ENCODE data around the gene KAZN.

The KAZN gene

GRCh38 chr1:14733048-14733778 is 134.7 kb downstream of the KAZN start:
- H3K27me3 ChIP-seq (ENCODE audit: control insufficient read depth in 1 of 2, insufficient read depth in 2 of 2, low read length in 2 of 2), result peaks cover 2 to 11% of the 10 kb centered on the region in 2 donors
- H3K9ac ChIP-seq (ENCODE audit: low read depth in 1 of 2, low read length in 2 of 2), result no peak overlapping the region
- no peaks in the 10 kb centered on the region for H3K9me3 ChIP-seq (ENCODE audit: control insufficient read depth in 1 of 2, low read length in 2 of 2)
- H3K36me3 ChIP-seq (ENCODE audit: control insufficient read depth in 1 of 2, insufficient read depth in 2 of 2, low read length in 2 of 2), result no peaks in the 10 kb centered on the region
- H3K4me3 ChIP-seq (ENCODE audit: low read depth in 1 of 2, low read length in 2 of 2), result no peak overlapping the region
- H3K27ac ChIP-seq (ENCODE audit: low read depth, low read length), result no peak overlapping the region
- H3K4me1 ChIP-seq (ENCODE audit: control insufficient read depth in 1 of 2, insufficient read depth in 2 of 2, low read length in 2 of 2), result no peaks in the 10 kb centered on the region

GRCh38 chr1:14733779-14734140 is 135.3 kb downstream of the KAZN start:
- no peaks in the 10 kb centered on the region for H3K4me1 ChIP-seq (ENCODE audit: control insufficient read depth in 1 of 2, insufficient read depth in 2 of 2, low read length in 2 of 2)
- peaks cover 2 to 11% of the 10 kb centered on the region in 2 donors for H3K27me3 ChIP-seq (ENCODE audit: control insufficient read depth in 1 of 2, insufficient read depth in 2 of 2, low read length in 2 of 2)
- H3K9ac ChIP-seq (ENCODE audit: low read depth in 1 of 2, low read length in 2 of 2), result no peak overlapping the region
- H3K36me3 ChIP-seq (ENCODE audit: control insufficient read depth in 1 of 2, insufficient read depth in 2 of 2, low read length in 2 of 2), result no peaks in the 10 kb centered on the region
- H3K4me3 ChIP-seq (ENCODE audit: low read depth in 1 of 2, low read length in 2 of 2), result no peak overlapping the region
- no peaks in the 10 kb centered on the region for H3K9me3 ChIP-seq (ENCODE audit: control insufficient read depth in 1 of 2, low read length in 2 of 2)
- no peak overlapping the region for H3K27ac ChIP-seq (ENCODE audit: low read depth, low read length)

GRCh38 chr1:14735841-14736240 is 137.4 kb downstream of the KAZN start:
- H3K27ac ChIP-seq (ENCODE audit: low read depth, low read length), result no peak overlapping the region
- no peaks in the 10 kb centered on the region for H3K9me3 ChIP-seq (ENCODE audit: control insufficient read depth in 1 of 2, low read length in 2 of 2)
- peaks cover 10 to 11% of the 10 kb centered on the region in 2 donors for H3K27me3 ChIP-seq (ENCODE audit: control insufficient read depth in 1 of 2, insufficient read depth in 2 of 2, low read length in 2 of 2)
- no peak overlapping the region for H3K4me3 ChIP-seq (ENCODE audit: low read depth in 1 of 2, low read length in 2 of 2)
- no peaks in the 10 kb centered on the region for H3K4me1 ChIP-seq (ENCODE audit: control insufficient read depth in 1 of 2, insufficient read depth in 2 of 2, low read length in 2 of 2)
- H3K9ac ChIP-seq (ENCODE audit: low read depth in 1 of 2, low read length in 2 of 2), result no peak overlapping the region
- no peaks in the 10 kb centered on the region for H3K36me3 ChIP-seq (ENCODE audit: control insufficient read depth in 1 of 2, insufficient read depth in 2 of 2, low read length in 2 of 2)

GRCh38 chr1:14737561-14738094 is 139.1 kb downstream of the KAZN start:
- Histone ChIP-seq H3K4me1 (ENCODE audit: control insufficient read depth in 1 of 2, insufficient read depth in 2 of 2, low read length in 2 of 2) (no peaks in the 10 kb centered on the region), H3K36me3 (ENCODE audit: control insufficient read depth in 1 of 2, insufficient read depth in 2 of 2, low read length in 2 of 2) (no peaks in the 10 kb centered on the region), H3K27ac (ENCODE audit: low read depth, low read length) (no peak overlapping the region), H3K9me3 (ENCODE audit: control insufficient read depth in 1 of 2, low read length in 2 of 2) (no peaks in the 10 kb centered on the region), H3K4me3 (ENCODE audit: low read depth in 1 of 2, low read length in 2 of 2) (no peak overlapping the region), H3K27me3 (ENCODE audit: control insufficient read depth in 1 of 2, insufficient read depth in 2 of 2, low read length in 2 of 2) (peaks cover 13 to 16% of the 10 kb centered on the region in 2 donors), H3K9ac (ENCODE audit: low read depth in 1 of 2, low read length in 2 of 2) (no peak overlapping the region)

- H3K9ac ChIP-seq (ENCODE audit: low read depth in 1 of 2, low read length in 2 of 2), result no peak overlapping the region
- no peaks in the 10 kb centered on the region for H3K36me3 ChIP-seq (ENCODE audit: control insufficient read depth in 1 of 2, insufficient read depth in 2 of 2, low read length in 2 of 2)
- H3K27me3 ChIP-seq (ENCODE audit: control insufficient read depth in 1 of 2, insufficient read depth in 2 of 2, low read length in 2 of 2), result peaks cover 12 to 13% of the 10 kb centered on the region in 2 donors
Observed at GRCh38 chr1:14738235-14738634, 139.8 kb downstream of the KAZN start.

GRCh38 chr1:14738647-14739046 is 140.2 kb downstream of the KAZN start:
- Histone ChIP-seq H3K27me3 (ENCODE audit: control insufficient read depth in 1 of 2, insufficient read depth in 2 of 2, low read length in 2 of 2) (peaks cover 9 to 13% of the 10 kb centered on the region in 2 donors), H3K36me3 (ENCODE audit: control insufficient read depth in 1 of 2, insufficient read depth in 2 of 2, low read length in 2 of 2) (no peaks in the 10 kb centered on the region), H3K9ac (ENCODE audit: low read depth in 1 of 2, low read length in 2 of 2) (no peak overlapping the region), H3K9me3 (ENCODE audit: control insufficient read depth in 1 of 2, low read length in 2 of 2) (no peaks in the 10 kb centered on the region), H3K4me1 (ENCODE audit: control insufficient read depth in 1 of 2, insufficient read depth in 2 of 2, low read length in 2 of 2) (no peaks in the 10 kb centered on the region), H3K4me3 (ENCODE audit: low read depth in 1 of 2, low read length in 2 of 2) (no peak overlapping the region), H3K27ac (ENCODE audit: low read depth, low read length) (no peak overlapping the region)

More at GRCh38 chr1:14738235-14738634, 139.8 kb downstream of the KAZN start:
- H3K4me1 ChIP-seq (ENCODE audit: control insufficient read depth in 1 of 2, insufficient read depth in 2 of 2, low read length in 2 of 2), result no peaks in the 10 kb centered on the region
- no peak overlapping the region for H3K27ac ChIP-seq (ENCODE audit: low read depth, low read length)
- no peak overlapping the region for H3K4me3 ChIP-seq (ENCODE audit: low read depth in 1 of 2, low read length in 2 of 2)
- H3K9me3 ChIP-seq (ENCODE audit: control insufficient read depth in 1 of 2, low read length in 2 of 2), result no peaks in the 10 kb centered on the region

- no peak overlapping the region for H3K4me3 ChIP-seq (ENCODE audit: low read depth in 1 of 2, low read length in 2 of 2)
- H3K36me3 ChIP-seq (ENCODE audit: control insufficient read depth in 1 of 2, insufficient read depth in 2 of 2, low read length in 2 of 2), result no peaks in the 10 kb centered on the region
- H3K4me1 ChIP-seq (ENCODE audit: control insufficient read depth in 1 of 2, insufficient read depth in 2 of 2, low read length in 2 of 2), result no peaks in the 10 kb centered on the region
- H3K27me3 ChIP-seq (ENCODE audit: control insufficient read depth in 1 of 2, insufficient read depth in 2 of 2, low read length in 2 of 2), result peaks cover 9 to 13% of the 10 kb centered on the region in 2 donors
- no peak overlapping the region for H3K9ac ChIP-seq (ENCODE audit: low read depth in 1 of 2, low read length in 2 of 2)
- H3K27ac ChIP-seq (ENCODE audit: low read depth, low read length), result no peak overlapping the region
- no peaks in the 10 kb centered on the region for H3K9me3 ChIP-seq (ENCODE audit: control insufficient read depth in 1 of 2, low read length in 2 of 2)
Observed at GRCh38 chr1:14739082-14739832, 140.8 kb downstream of the KAZN start.

GRCh38 chr1:14740016-14740415 is 141.5 kb downstream of the KAZN start:
- Histone ChIP-seq H3K36me3 (ENCODE audit: control insufficient read depth in 1 of 2, insufficient read depth in 2 of 2, low read length in 2 of 2) (no peaks in the 10 kb centered on the region), H3K9me3 (ENCODE audit: control insufficient read depth in 1 of 2, low read length in 2 of 2) (no peaks in the 10 kb centered on the region), H3K27ac (ENCODE audit: low read depth, low read length) (no peak overlapping the region), H3K4me1 (ENCODE audit: control insufficient read depth in 1 of 2, insufficient read depth in 2 of 2, low read length in 2 of 2) (no peaks in the 10 kb centered on the region), H3K9ac (ENCODE audit: low read depth in 1 of 2, low read length in 2 of 2) (no peak overlapping the region), H3K27me3 (ENCODE audit: control insufficient read depth in 1 of 2, insufficient read depth in 2 of 2, low read length in 2 of 2) (peaks cover 9 to 13% of the 10 kb centered on the region in 2 donors), H3K4me3 (ENCODE audit: low read depth in 1 of 2, low read length in 2 of 2) (no peak overlapping the region)

GRCh38 chr1:14741082-14741481 is 142.6 kb downstream of the KAZN start:
- no peak overlapping the region for H3K9ac ChIP-seq (ENCODE audit: low read depth in 1 of 2, low read length in 2 of 2)
- H3K27ac ChIP-seq (ENCODE audit: low read depth, low read length), result no peak overlapping the region
- H3K4me1 ChIP-seq (ENCODE audit: control insufficient read depth in 1 of 2, insufficient read depth in 2 of 2, low read length in 2 of 2), result no peaks in the 10 kb centered on the region
- no peaks in the 10 kb centered on the region for H3K36me3 ChIP-seq (ENCODE audit: control insufficient read depth in 1 of 2, insufficient read depth in 2 of 2, low read length in 2 of 2)
- H3K9me3 ChIP-seq (ENCODE audit: control insufficient read depth in 1 of 2, low read length in 2 of 2), result no peaks in the 10 kb centered on the region
- peaks cover 9 to 13% of the 10 kb centered on the region in 2 donors for H3K27me3 ChIP-seq (ENCODE audit: control insufficient read depth in 1 of 2, insufficient read depth in 2 of 2, low read length in 2 of 2)
- no peak overlapping the region for H3K4me3 ChIP-seq (ENCODE audit: low read depth in 1 of 2, low read length in 2 of 2)

GRCh38 chr1:14741532-14741931 is 143.0 kb downstream of the KAZN start:
- Histone ChIP-seq H3K4me3 (ENCODE audit: low read depth in 1 of 2, low read length in 2 of 2) (no peak overlapping the region), H3K9me3 (ENCODE audit: control insufficient read depth in 1 of 2, low read length in 2 of 2) (no peaks in the 10 kb centered on the region), H3K4me1 (ENCODE audit: control insufficient read depth in 1 of 2, insufficient read depth in 2 of 2, low read length in 2 of 2) (no peaks in the 10 kb centered on the region), H3K9ac (ENCODE audit: low read depth in 1 of 2, low read length in 2 of 2) (no peak overlapping the region), H3K27me3 (ENCODE audit: control insufficient read depth in 1 of 2, insufficient read depth in 2 of 2, low read length in 2 of 2) (peaks cover 9 to 13% of the 10 kb centered on the region in 2 donors), H3K36me3 (ENCODE audit: control insufficient read depth in 1 of 2, insufficient read depth in 2 of 2, low read length in 2 of 2) (no peaks in the 10 kb centered on the region), H3K27ac (ENCODE audit: low read depth, low read length) (no peak overlapping the region)
